ENCODE data around the gene NELL1.
"Not testable (repeated sequence)": the region's sequence is repeated elsewhere in the genome, so short reads cannot be mapped to it uniquely, and the experiment has no call there.

The NELL1 gene

DNA sequence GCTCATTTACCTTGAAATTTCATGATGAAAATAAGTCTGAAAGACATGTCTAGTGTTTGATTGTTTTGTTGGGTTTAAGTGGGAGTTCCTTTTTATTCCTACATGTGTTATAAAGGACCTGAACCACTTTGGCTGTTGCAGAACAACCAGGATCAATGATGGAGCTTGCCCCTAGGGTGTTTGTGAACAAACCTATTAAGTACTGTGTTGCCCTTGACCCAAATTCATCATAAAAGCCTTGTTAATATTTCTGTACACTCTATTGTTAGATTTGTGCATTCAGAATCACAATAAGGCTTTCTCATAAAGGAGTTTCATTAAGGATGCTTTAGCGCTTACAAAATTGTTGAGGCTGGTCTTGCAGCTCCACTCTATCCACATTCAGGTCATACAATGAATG is 452.6 kb downstream of the NELL1 start:
- H3K4me3 ChIP-seq (ENCODE audit: low read length): no peak overlapping the region
- DNase-seq (ENCODE audit: low read depth, low spot score): no peak
- no peaks in the 10 kb centered on the region for H3K9me3 ChIP-seq (ENCODE audit: control insufficient read depth, insufficient read depth, low read length)
- H3K27ac ChIP-seq (ENCODE audit: low read length): no peak overlapping the region
- H3K4me1 ChIP-seq (ENCODE audit: control insufficient read depth, insufficient read depth, low read length): no peaks in the 10 kb centered on the region
- no peaks in the 10 kb centered on the region for H3K27me3 ChIP-seq (ENCODE audit: control insufficient read depth, insufficient read depth, low read length)
- no CpG with 5 or more reads among the region's 1 CpG for WGBS (ENCODE audit: insufficient coverage, insufficient read length)
- no peaks in the 10 kb centered on the region for H3K36me3 ChIP-seq (ENCODE audit: control insufficient read depth, insufficient read depth, low read length)

DNA sequence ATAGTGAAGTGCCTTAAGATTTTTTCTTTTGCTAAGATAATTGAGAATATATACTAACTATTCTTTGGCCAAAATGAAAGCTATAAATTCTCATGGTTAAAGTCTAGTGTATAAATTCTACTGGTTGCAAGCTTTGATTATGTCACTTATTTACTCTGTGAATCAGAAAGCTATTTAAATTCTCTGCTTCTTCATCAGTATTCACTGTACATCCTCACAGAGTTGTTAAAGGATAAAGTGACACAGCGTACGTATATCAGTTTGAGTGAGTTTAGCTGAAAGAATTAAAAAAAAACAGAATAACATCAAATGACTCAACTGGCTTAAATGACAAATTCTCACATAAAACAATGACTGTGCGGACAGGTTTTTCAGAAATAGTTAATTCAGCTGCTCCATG is 453.1 kb downstream of the NELL1 start:
- no peak for DNase-seq (ENCODE audit: low read depth, low spot score)
- Histone ChIP-seq H3K27me3 (ENCODE audit: control insufficient read depth, insufficient read depth, low read length) (no peaks in the 10 kb centered on the region), H3K27ac (ENCODE audit: low read length) (no peak overlapping the region), H3K4me1 (ENCODE audit: control insufficient read depth, insufficient read depth, low read length) (no peaks in the 10 kb centered on the region), H3K9me3 (ENCODE audit: control insufficient read depth, insufficient read depth, low read length) (no peaks in the 10 kb centered on the region), H3K36me3 (ENCODE audit: control insufficient read depth, insufficient read depth, low read length) (no peaks in the 10 kb centered on the region), H3K4me3 (ENCODE audit: low read length) (no peak overlapping the region)
- WGBS (ENCODE audit: insufficient coverage, insufficient read length): no CpG with 5 or more reads among the region's 3 CpGs

DNA sequence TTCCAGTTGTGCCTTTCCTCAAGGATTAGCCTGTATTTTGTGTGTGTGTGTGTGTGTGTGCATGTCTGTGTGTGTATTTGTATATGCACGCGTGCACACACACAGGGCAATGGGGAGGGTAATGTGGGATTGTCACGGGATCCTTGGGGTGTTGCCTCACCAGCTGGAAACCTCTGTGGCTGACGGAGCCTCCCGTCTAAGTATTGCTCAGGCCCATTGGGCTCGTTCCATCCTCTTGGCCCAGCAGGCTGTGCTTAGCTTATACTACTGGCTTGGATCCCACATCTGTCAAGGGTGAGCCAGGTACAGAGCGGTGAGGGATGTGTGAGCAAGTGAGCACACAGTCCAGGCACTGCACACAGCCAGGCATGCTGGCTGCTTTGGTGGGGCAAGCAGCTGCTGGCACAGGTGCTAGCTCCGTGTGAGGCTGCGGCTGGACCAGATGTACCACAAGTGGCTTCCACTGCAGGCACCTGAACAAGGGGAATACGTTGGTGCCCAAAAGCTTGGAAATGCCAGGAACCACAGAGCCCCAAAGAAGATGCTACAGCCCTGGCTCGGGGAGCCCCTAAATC is 462.8 kb downstream of the NELL1 start:
- Histone ChIP-seq H3K4me3 (ENCODE audit: low read length) (no peak overlapping the region), H3K36me3 (ENCODE audit: control insufficient read depth, insufficient read depth, low read length) (no peaks in the 10 kb centered on the region), H3K4me1 (ENCODE audit: control insufficient read depth, insufficient read depth, low read length) (no peaks in the 10 kb centered on the region), H3K27me3 (ENCODE audit: control insufficient read depth, insufficient read depth, low read length) (no peaks in the 10 kb centered on the region), H3K9me3 (ENCODE audit: control insufficient read depth, insufficient read depth, low read length) (no peaks in the 10 kb centered on the region), H3K27ac (ENCODE audit: low read length) (no peak overlapping the region)
- no CpG with 5 or more reads among the region's 11 CpGs for WGBS (ENCODE audit: insufficient coverage, insufficient read length)
- DNase-seq (ENCODE audit: low read depth, low spot score): no peak

DNA sequence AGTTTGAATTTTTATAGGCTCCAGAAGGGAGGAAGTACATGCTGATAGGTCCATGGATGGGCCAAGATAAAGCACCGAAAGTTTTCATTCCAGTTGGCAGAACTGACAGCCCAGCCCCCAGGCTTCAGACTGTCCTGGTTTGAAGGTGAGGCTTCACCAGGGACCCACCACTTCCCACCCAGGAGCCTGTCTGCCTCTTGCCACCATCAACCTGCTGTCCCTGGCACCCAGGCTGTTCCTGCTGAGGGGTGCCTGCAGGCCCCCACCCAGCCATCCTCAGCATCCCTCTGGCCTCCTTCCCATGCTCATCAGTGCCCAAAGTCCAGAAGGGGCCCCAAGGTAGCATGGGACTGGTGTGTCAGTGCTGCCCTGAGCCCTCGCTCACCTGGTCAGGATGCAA is 463.9 kb downstream of the NELL1 start:
- H3K9me3 ChIP-seq (ENCODE audit: control insufficient read depth, insufficient read depth, low read length): no peaks in the 10 kb centered on the region
- H3K4me1 ChIP-seq (ENCODE audit: control insufficient read depth, insufficient read depth, low read length): no peaks in the 10 kb centered on the region
- DNase-seq (ENCODE audit: low read depth, low spot score): no peak
- no peaks in the 10 kb centered on the region for H3K27me3 ChIP-seq (ENCODE audit: control insufficient read depth, insufficient read depth, low read length)
- H3K27ac ChIP-seq (ENCODE audit: low read length): no peak overlapping the region
- no peak overlapping the region for H3K4me3 ChIP-seq (ENCODE audit: low read length)
- no CpG with 5 or more reads among the region's 2 CpGs for WGBS (ENCODE audit: insufficient coverage, insufficient read length)
- no peaks in the 10 kb centered on the region for H3K36me3 ChIP-seq (ENCODE audit: control insufficient read depth, insufficient read depth, low read length)

DNA sequence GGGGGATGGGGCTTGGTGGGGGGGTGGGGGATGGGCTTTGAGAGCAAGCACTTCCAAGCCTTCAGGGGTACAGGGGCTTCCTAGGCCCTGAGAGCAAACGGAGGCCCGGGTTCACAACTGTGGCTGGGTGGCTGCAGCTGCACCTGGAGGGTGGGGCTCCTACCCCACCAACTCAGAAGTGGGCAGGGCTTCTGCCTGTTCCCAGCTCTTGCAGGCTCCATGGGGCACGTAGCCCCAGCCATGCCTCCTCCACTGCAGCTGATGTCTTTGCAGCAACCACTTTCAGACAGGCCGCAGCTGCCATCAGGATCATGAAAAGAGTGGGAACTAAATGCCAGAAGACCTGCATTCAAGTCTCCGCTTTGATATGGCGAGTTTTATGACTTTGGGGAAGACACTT is 464.3 kb downstream of the NELL1 start:
- no peaks in the 10 kb centered on the region for H3K36me3 ChIP-seq (ENCODE audit: control insufficient read depth, insufficient read depth, low read length)
- DNase-seq (ENCODE audit: low read depth, low spot score): no peak
- no peaks in the 10 kb centered on the region for H3K9me3 ChIP-seq (ENCODE audit: control insufficient read depth, insufficient read depth, low read length)
- no CpG with 5 or more reads among the region's 6 CpGs for WGBS (ENCODE audit: insufficient coverage, insufficient read length)
- H3K27me3 ChIP-seq (ENCODE audit: control insufficient read depth, insufficient read depth, low read length): no peaks in the 10 kb centered on the region
- H3K27ac ChIP-seq (ENCODE audit: low read length): no peak overlapping the region
- no peak overlapping the region for H3K4me3 ChIP-seq (ENCODE audit: low read length)
- H3K4me1 ChIP-seq (ENCODE audit: control insufficient read depth, insufficient read depth, low read length): no peaks in the 10 kb centered on the region

DNA sequence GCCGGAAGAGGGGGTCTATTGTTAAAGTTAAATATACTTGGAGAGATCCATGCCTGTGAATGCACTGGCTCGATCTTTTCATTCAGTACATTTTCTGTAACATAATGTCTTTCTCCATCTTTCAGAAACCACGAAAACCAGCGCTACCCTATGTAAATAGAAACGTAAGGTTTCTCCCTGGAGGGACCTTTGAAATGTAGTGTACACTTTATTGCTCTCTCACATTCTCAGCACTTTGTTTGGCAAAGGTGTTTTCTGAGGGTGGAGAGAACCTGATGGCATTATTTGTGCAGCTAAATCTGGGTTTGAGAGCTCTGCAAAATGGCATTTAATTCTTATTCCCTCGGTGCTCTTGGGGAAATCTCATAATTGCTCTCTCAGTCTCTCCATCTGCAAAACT is 468.4 kb downstream of the NELL1 start:
- H3K4me1 ChIP-seq (ENCODE audit: control insufficient read depth, insufficient read depth, low read length): no peaks in the 10 kb centered on the region
- WGBS (ENCODE audit: insufficient coverage, insufficient read length): no CpG with 5 or more reads among the region's 6 CpGs
- no peaks in the 10 kb centered on the region for H3K9me3 ChIP-seq (ENCODE audit: control insufficient read depth, insufficient read depth, low read length)
- no peak overlapping the region for H3K27ac ChIP-seq (ENCODE audit: low read length)
- no peak for DNase-seq (ENCODE audit: low read depth, low spot score)
- H3K36me3 ChIP-seq (ENCODE audit: control insufficient read depth, insufficient read depth, low read length): no peaks in the 10 kb centered on the region
- H3K27me3 ChIP-seq (ENCODE audit: control insufficient read depth, insufficient read depth, low read length): no peaks in the 10 kb centered on the region
- H3K4me3 ChIP-seq (ENCODE audit: low read length): no peak overlapping the region

DNA sequence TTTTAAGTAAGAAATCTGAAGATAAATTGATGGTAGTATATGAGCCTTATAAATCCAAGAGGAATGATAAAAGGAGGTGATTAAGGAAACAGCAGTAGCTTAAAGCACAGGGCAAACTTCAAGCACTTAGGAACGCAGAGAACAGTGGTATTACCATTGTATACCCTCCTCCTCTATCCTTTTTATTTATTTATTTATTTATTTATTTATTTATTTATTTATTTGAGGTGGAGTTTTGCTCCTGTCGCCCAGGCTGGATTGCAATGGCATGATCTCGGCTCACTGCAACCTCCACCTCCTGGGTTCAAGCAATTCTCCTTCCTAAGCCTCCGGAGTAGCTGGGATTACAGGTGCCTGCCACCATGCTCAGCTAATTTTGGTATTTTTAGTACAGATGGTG is 472.2 kb downstream of the NELL1 start:
- no CpG with 5 or more reads among the region's 4 CpGs for WGBS (ENCODE audit: insufficient coverage, insufficient read length)

DNA sequence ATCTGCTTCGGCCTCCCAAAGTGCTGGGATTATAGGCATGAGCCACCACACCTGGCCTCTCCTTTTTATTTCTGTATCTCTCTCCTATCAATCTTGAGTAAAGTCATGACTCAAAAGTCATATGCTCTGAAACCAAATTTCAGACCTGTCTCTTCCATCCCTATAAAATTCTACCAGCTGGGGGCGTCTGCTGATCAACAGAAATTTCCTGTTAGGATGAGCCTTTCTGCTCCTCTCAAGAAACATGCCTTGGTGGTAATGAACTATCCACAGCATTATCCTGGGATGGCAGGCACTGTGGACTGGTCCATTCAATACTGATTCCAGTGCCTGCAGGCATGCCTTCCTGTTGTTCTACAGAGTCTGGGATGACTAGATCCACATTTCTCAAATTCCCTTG is 472.6 kb downstream of the NELL1 start:
- Histone ChIP-seq H3K27me3 (ENCODE audit: control insufficient read depth, insufficient read depth, low read length) (no peaks in the 10 kb centered on the region), H3K4me1 (ENCODE audit: control insufficient read depth, insufficient read depth, low read length) (no peaks in the 10 kb centered on the region), H3K4me3 (ENCODE audit: low read length) (no peak overlapping the region), H3K36me3 (ENCODE audit: control insufficient read depth, insufficient read depth, low read length) (no peaks in the 10 kb centered on the region), H3K9me3 (ENCODE audit: control insufficient read depth, insufficient read depth, low read length) (no peaks in the 10 kb centered on the region), H3K27ac (ENCODE audit: low read length) (no peak overlapping the region)
- WGBS (ENCODE audit: insufficient coverage, insufficient read length): no CpG with 5 or more reads among the region's 2 CpGs
- DNase-seq (ENCODE audit: low read depth, low spot score): peak; percentile 18

More for the DNA sequence above, 472.2 kb downstream of the NELL1 start:
- not testable (repeated sequence) for DNase-seq (ENCODE audit: low read depth, low spot score); H3K27me3 ChIP-seq (ENCODE audit: control insufficient read depth, insufficient read depth, low read length); H3K36me3 ChIP-seq (ENCODE audit: control insufficient read depth, insufficient read depth, low read length); H3K4me1 ChIP-seq (ENCODE audit: control insufficient read depth, insufficient read depth, low read length); H3K27ac ChIP-seq (ENCODE audit: low read length); H3K9me3 ChIP-seq (ENCODE audit: control insufficient read depth, insufficient read depth, low read length); H3K4me3 ChIP-seq (ENCODE audit: low read length)

DNA sequence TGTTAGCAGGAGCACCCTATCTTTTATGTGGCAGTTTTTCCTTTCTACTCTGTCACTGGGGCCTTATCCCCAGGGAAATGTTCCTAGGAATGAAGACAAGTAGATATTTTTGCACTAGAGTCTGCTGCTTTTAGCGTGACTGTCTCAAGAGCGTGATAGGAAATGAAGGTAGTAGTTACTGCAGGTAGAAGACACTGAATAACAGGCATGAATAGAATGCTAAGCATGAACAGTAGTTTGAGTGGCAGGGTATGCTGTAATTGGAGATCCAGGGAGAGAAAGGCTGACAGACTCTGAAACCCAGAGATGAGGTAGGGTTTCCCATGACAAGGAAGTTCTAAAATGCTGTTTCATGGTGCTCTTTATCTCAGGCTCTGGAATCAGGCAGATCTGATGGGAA is 475.1 kb downstream of the NELL1 start:
- H3K27ac ChIP-seq (ENCODE audit: low read length): no peak overlapping the region
- H3K36me3 ChIP-seq (ENCODE audit: control insufficient read depth, insufficient read depth, low read length): no peaks in the 10 kb centered on the region
- no peaks in the 10 kb centered on the region for H3K9me3 ChIP-seq (ENCODE audit: control insufficient read depth, insufficient read depth, low read length)
- no peaks in the 10 kb centered on the region for H3K4me1 ChIP-seq (ENCODE audit: control insufficient read depth, insufficient read depth, low read length)
- DNase-seq (ENCODE audit: low read depth, low spot score): no peak
- H3K4me3 ChIP-seq (ENCODE audit: low read length): no peak overlapping the region
- WGBS (ENCODE audit: insufficient coverage, insufficient read length): no CpG with 5 or more reads among the region's 2 CpGs
- no peaks in the 10 kb centered on the region for H3K27me3 ChIP-seq (ENCODE audit: control insufficient read depth, insufficient read depth, low read length)

DNA sequence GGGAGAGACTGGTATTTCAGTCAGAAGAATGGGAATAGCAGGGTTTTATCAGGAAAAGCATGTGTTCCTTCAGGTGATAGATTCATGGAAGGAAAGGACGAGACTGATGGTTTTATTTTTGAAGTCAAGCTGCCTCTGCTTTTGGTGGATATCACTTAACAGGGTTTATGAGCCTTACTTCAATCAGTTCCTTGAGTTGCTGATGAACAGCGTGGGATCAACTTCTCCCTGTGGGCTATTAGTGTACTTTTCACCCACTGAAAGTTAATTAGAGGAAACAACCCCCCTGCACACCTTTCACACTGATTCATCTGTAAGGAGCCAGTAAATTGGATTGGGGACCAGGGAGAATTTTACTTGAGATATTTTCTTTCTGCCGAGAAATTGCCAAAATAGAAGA is 479.0 kb downstream of the NELL1 start:
- no peaks in the 10 kb centered on the region for H3K9me3 ChIP-seq (ENCODE audit: control insufficient read depth, insufficient read depth, low read length)
- no peaks in the 10 kb centered on the region for H3K27me3 ChIP-seq (ENCODE audit: control insufficient read depth, insufficient read depth, low read length)
- no peak overlapping the region for H3K4me3 ChIP-seq (ENCODE audit: low read length)
- DNase-seq (ENCODE audit: low read depth, low spot score): no peak
- no peak overlapping the region for H3K27ac ChIP-seq (ENCODE audit: low read length)
- H3K4me1 ChIP-seq (ENCODE audit: control insufficient read depth, insufficient read depth, low read length): no peaks in the 10 kb centered on the region
- H3K36me3 ChIP-seq (ENCODE audit: control insufficient read depth, insufficient read depth, low read length): no peaks in the 10 kb centered on the region
- WGBS (ENCODE audit: insufficient coverage, insufficient read length): no CpG with 5 or more reads among the region's 3 CpGs

DNA sequence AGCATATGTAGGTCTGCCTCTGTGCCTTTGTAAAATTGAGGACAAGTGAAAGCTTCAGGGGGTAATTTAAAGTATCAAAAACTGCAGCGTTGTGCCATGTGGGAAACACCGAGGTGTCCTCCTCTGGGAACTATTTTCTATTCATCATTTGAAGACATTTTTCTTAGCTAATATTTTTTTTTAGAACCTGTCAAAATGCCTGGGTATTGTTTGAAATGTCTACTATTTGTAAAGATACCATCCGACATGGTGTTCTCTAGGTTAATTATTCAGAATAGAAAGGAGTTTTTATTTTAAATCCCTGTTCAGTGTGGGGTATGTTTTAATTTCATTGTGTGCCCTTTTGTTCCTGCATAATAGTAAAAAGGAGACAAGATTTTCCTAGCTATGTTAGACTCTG is 490.8 kb downstream of the NELL1 start:
- H3K4me1 ChIP-seq (ENCODE audit: control insufficient read depth, insufficient read depth, low read length): no peaks in the 10 kb centered on the region
- no peaks in the 10 kb centered on the region for H3K36me3 ChIP-seq (ENCODE audit: control insufficient read depth, insufficient read depth, low read length)
- H3K27ac ChIP-seq (ENCODE audit: low read length): no peak overlapping the region
- H3K27me3 ChIP-seq (ENCODE audit: control insufficient read depth, insufficient read depth, low read length): no peaks in the 10 kb centered on the region
- no peaks in the 10 kb centered on the region for H3K9me3 ChIP-seq (ENCODE audit: control insufficient read depth, insufficient read depth, low read length)
- DNase-seq (ENCODE audit: low read depth, low spot score): no peak
- no peak overlapping the region for H3K4me3 ChIP-seq (ENCODE audit: low read length)
- WGBS (ENCODE audit: insufficient coverage, insufficient read length): no CpG with 5 or more reads among the region's 3 CpGs
